DMS53 treated with DMSO at 0.1 percent for 48 hours (cell line): ENCODE data around the gene RIPOR2.
"Not testable (repeated sequence)": the region's sequence is repeated elsewhere in the genome, so short reads cannot be mapped to it uniquely, and the experiment has no call there.

ENCODE experiments used
- DNase-seq: peaks from one replicate; lab custom pipeline; 2025; ENCODE audit not compliant: unreplicated experiment; lab: John Stamatoyannopoulos, UW

The RIPOR2 gene

GRCh38 chr6:24880451-24880850 is 55.3 kb downstream of the RIPOR2 start:
- DNase-seq: no peak

- DNase-seq: no peak
These were observed 56.4 kb downstream of the RIPOR2 start for GRCh38 chr6:24879351-24879750.

GRCh38 chr6:24877747-24878146 is 58.0 kb downstream of the RIPOR2 start:
- not testable (repeated sequence) for DNase-seq

- no peak for DNase-seq
These were observed 59.0 kb downstream of the RIPOR2 start for GRCh38 chr6:24876499-24877465.

- DNase-seq: no peak
These were observed 60.2 kb downstream of the RIPOR2 start for GRCh38 chr6:24875534-24875901.

- DNase-seq: no peak
These were observed 60.8 kb downstream of the RIPOR2 start for GRCh38 chr6:24874776-24875533.

GRCh38 chr6:24874128-24874527 is 61.6 kb downstream of the RIPOR2 start:
- DNase-seq: no peak

GRCh38 chr6:24872779-24873178 is 63.0 kb downstream of the RIPOR2 start:
- no peak for DNase-seq

- DNase-seq: no peak
These were observed 67.0 kb downstream of the RIPOR2 start for GRCh38 chr6:24868765-24869164.

- no peak for DNase-seq
These were observed 68.6 kb downstream of the RIPOR2 start for GRCh38 chr6:24867104-24867703.

- no peak for DNase-seq
These were observed 70.6 kb downstream of the RIPOR2 start for GRCh38 chr6:24865161-24865560.

- DNase-seq: peak; percentile 61
These were observed 71.4 kb downstream of the RIPOR2 start for GRCh38 chr6:24864343-24864742.

- DNase-seq: no peak
These were observed 73.8 kb downstream of the RIPOR2 start for GRCh38 chr6:24861934-24862333.

- DNase-seq: no peak
These were observed 76.1 kb downstream of the RIPOR2 start for GRCh38 chr6:24859608-24860200.

- DNase-seq: no peak
These were observed 76.6 kb downstream of the RIPOR2 start for GRCh38 chr6:24859132-24859531.

GRCh38 chr6:24858177-24858653 is 77.5 kb downstream of the RIPOR2 start:
- DNase-seq: no peak

GRCh38 chr6:24856901-24857670 is 78.7 kb downstream of the RIPOR2 start:
- DNase-seq: no peak

GRCh38 chr6:24856246-24856599 is 79.5 kb downstream of the RIPOR2 start:
- no peak for DNase-seq

- peak; percentile 68 for DNase-seq
These were observed 80.1 kb downstream of the RIPOR2 start for GRCh38 chr6:24855395-24856245.
